Gastroesophageal sphincter (tissue), 3 donors: ENCODE results near the gene KIAA0586.

Source experiments
- CTCF ChIP-seq, 4 experiments: fragments of 200-600 bp in 2 of 4; fragments of 450-650 bp in 2 of 4; sonication (generic) in 1 of 4; IDR thresholded peaks; one replicate each; pipeline ENCODE4 v1.5.1; 2017 to 2019; ENCODE audit warnings: antibody characterized with exemption in 4 of 4, mild to moderate bottlenecking in 2 of 4, moderate library complexity in 2 of 4
- POLR2A ChIP-seq, 2 donors: fragments of 450-650 bp; IDR thresholded peaks; one replicate each; pipeline ENCODE4 v1.6.1; 2017; ENCODE audit warnings: antibody characterized with exemption in 2 of 2, mild to moderate bottlenecking in 2 of 2, moderate library complexity in 1 of 2
- POLR2AphosphoS5 ChIP-seq: sonication (generic); formaldehyde crosslinking; IDR thresholded peaks from one replicate; pipeline ENCODE4 v1.6.1; 2017; ENCODE audit warnings: antibody characterized with exemption

- TF ChIP-seq CTCF (IDR thresholded peaks at IDR 0.05) (no peak), POLR2A (IDR thresholded peaks at IDR 0.05) (no peak), POLR2AphosphoS5 (no peak)
Measured at GRCh38 chr14:58572473-58572853, 144.9 kb downstream of the KIAA0586 start.
